Kidney epithelial cell (primary cell): ENCODE results near the gene SERTAD2. TPM values are rescaled to one million over a fixed set of nuclear protein-coding genes. Genes with fewer than 3 reads are reported as not detected.

Source experiments
- DNase-seq: peaks from one replicate; pipeline ENCODE4 v3.0.0-alpha.2; 2010; ENCODE audit warnings: low read depth
- H3K27me3 ChIP-seq: 2 replicates; pipeline ENCODE4 v1.6.0; 2011; ENCODE audit warnings: low read length; ENCODE audit not compliant: control insufficient read depth, insufficient read depth
- H3K36me3 ChIP-seq: 2 replicates; pipeline ENCODE4 v1.5.1; 2011; ENCODE audit warnings: low read length; ENCODE audit not compliant: control insufficient read depth, insufficient read depth
- H3K4me3 ChIP-seq: 2 replicates; pipeline ENCODE4 v1.5.1; 2011; ENCODE audit warnings: low read depth, mild to moderate bottlenecking, control low read depth, low read length
- CTCF ChIP-seq: IDR thresholded peaks from 2 replicates; pipeline ENCODE4 v1.5.1; 2011; ENCODE audit warnings: mild to moderate bottlenecking, moderate library complexity, low read length, control low read depth, inconsistent platforms; ENCODE audit not compliant: insufficient read depth, poor library complexity, severe bottlenecking
- total RNA-seq: library from RNA; depleted of rRNA; stranded (reverse); fragments of >200 nt; gene quantifications from 2 replicates; pipeline ENCODE4 v1.2.3, GENCODE V29; 2015

Gene SERTAD2
- total RNA-seq, 1 donor from 2014 or later, result 13.2 TPM

GRCh38 chr2:64626146-64626809 lies 27.4 kb downstream of the SERTAD2 start:
- Histone ChIP-seq H3K36me3 (no peaks in the 10 kb centered on the region), H3K27me3 (no peaks in the 10 kb centered on the region), H3K4me3 (no peak overlapping the region)
- no peak for DNase-seq
- TF ChIP-seq CTCF, result no peak

GRCh38 chr2:64625299-64626145 lies 28.2 kb downstream of the SERTAD2 start:
- Histone ChIP-seq H3K4me3 (no peak overlapping the region), H3K36me3 (no peaks in the 10 kb centered on the region), H3K27me3 (no peaks in the 10 kb centered on the region)
- no peak for TF ChIP-seq CTCF
- DNase-seq, result no peak

- H3K36me3 ChIP-seq, result no peaks in the 10 kb centered on the region
- TF ChIP-seq CTCF, result no peak
- H3K27me3 ChIP-seq, result no peaks in the 10 kb centered on the region
- no peak for DNase-seq
- no peak overlapping the region for H3K4me3 ChIP-seq
Measured at GRCh38 chr2:64624862-64625261, 28.9 kb downstream of the SERTAD2 start.

- Histone ChIP-seq H3K36me3 (no peaks in the 10 kb centered on the region), H3K27me3 (no peaks in the 10 kb centered on the region), H3K4me3 (no peak overlapping the region)
- no peak for DNase-seq
- TF ChIP-seq CTCF, result no peak
Measured at GRCh38 chr2:64624108-64624610, 29.6 kb downstream of the SERTAD2 start.

- TF ChIP-seq CTCF, result no peak
- H3K36me3 ChIP-seq, result no peaks in the 10 kb centered on the region
Measured at GRCh38 chr2:64623242-64623850, 30.4 kb downstream of the SERTAD2 start.

More at GRCh38 chr2:64623242-64623850, 30.4 kb downstream of the SERTAD2 start:
- no peak overlapping the region for H3K4me3 ChIP-seq
- no peak for DNase-seq
- H3K27me3 ChIP-seq, result no peaks in the 10 kb centered on the region
